GM12873 (cell line): ENCODE results near the gene PCDHB8.
A peak's percentile ranks its signal among the peaks of the same experiment; 100 is the strongest.

Experiments
- CTCF ChIP-seq: IDR thresholded peaks from 2 replicates; pipeline ENCODE4 v1.5.1; 2012; ENCODE audit warnings: low read depth, mild to moderate bottlenecking, moderate library complexity, low read length, control low read depth; ENCODE audit not compliant: insufficient read depth; ENCODE audit errors: missing control alignments

Gene PCDHB8

GRCh38 chr5:141192110-141192725, 14.6 kb downstream of the PCDHB8 start, which contains the start of gene PCDHB10:
Gene PCDHB10, plus strand, starts transcription at chr5:141192353. Its CDS starts 200 bp downstream, at chr5:141192553.
- TF ChIP-seq CTCF = peak; percentile 49

- no peak for TF ChIP-seq CTCF
Observed at GRCh38 chr5:141196363-141196762, 18.8 kb downstream of the PCDHB8 start.

- no peak for TF ChIP-seq CTCF
Observed at GRCh38 chr5:141199359-141200235, 22.0 kb downstream of the PCDHB8 start, which contains the start of gene PCDHB11. Gene PCDHB11, plus strand, starts transcription at chr5:141199627. Its CDS starts 148 bp downstream, at chr5:141199775.

- no peak for TF ChIP-seq CTCF
Observed at GRCh38 chr5:141208478-141208877, 30.9 kb downstream of the PCDHB8 start, which contains the start of gene PCDHB12. Gene PCDHB12, plus strand, starts transcription at chr5:141208719. Its CDS starts 189 bp downstream, at chr5:141208908.

DNA sequence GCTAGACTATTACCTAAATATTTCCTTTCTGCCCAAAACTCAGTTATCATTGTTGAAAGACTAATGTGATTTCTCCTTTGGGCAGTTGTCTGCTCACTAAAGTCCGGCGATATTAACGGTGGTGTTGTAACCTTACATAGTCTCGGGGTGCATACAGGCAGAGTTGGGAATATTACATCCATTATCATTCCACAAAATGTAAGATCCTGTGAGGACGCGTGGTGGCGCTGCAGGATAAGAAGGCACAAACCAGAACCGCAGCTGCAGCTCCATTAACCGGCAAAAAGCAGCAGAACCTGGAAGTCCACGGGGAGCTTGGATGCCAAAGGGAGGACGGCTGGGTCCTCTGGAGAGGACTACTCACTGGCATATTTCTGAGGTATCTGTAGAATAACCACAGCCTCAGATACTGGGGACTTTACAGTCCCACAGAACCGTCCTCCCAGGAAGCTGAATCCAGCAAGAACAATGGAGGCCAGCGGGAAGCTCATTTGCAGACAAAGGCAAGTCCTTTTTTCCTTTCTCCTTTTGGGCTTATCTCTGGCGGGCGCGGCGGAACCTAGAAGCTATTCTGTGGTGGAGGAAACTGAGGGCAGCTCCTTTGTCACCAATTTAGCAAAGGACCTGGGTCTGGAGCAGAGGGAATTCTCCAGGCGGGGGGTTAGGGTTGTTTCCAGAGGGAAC, 36.2 kb downstream of the PCDHB8 start, which contains the start of gene PCDHB13:
TSS of gene PCDHB13 (plus strand) at position 264 of the 684 bp plus-strand sequence. CDS start at position 469, 205 bp downstream.
- TF ChIP-seq CTCF = peak; percentile 22

GRCh38 chr5:141223112-141223783, 45.7 kb downstream of the PCDHB8 start, which contains the start of gene PCDHB14:
Gene PCDHB14, plus strand, starts transcription at chr5:141223343. Its CDS starts 163 bp downstream, at chr5:141223506.
- no peak for TF ChIP-seq CTCF
